ENCODE data around the gene MYO5C. TPM values are rescaled to one million over a fixed set of nuclear protein-coding genes. Genes with fewer than 3 reads are reported as not detected.

Gene MYO5C
- total RNA-seq, 6 donors from 2014 or later = 59.9 to 128 (median 84.5) TPM

DNA sequence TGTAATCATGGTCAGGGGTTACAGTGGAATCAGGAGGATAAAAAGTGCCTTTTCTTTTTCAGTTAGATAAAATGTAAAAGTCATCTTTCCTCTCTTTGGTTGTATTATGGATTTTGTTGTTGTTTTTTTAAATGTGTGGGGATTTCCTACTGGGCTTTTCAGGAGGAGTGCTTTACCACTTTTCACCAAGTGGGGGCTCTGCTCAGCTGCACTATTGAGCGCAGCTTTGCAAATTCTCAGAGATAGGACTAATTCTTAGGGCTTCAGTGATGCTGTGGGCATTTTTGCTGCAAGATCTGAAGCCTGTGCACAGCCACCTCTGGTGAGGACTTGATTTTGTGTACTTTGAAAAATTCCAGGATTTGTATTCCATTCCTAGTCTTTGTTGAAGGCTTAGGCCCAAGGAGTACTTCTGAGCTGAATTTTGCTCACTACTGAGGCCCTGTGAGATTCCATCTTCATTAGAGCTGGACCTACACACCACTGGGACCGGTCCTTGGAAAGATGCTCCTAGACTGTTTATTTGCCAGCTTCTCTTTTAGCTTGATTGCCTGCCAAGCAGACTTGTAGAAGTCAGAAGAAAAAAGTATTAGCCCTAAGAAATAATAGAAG, 111.9 kb downstream of the MYO5C start:
- no peak overlapping the region for H3K27ac ChIP-seq
- DNase-seq (no peak), ATAC-seq (ENCODE audit: low FRiP score in 2 of 2) (no peak)
- H3K27me3 ChIP-seq = no peaks in the 10 kb centered on the region
- H3K36me3 ChIP-seq = no peaks in the 10 kb centered on the region
- TF ChIP-seq, protein P1, sequence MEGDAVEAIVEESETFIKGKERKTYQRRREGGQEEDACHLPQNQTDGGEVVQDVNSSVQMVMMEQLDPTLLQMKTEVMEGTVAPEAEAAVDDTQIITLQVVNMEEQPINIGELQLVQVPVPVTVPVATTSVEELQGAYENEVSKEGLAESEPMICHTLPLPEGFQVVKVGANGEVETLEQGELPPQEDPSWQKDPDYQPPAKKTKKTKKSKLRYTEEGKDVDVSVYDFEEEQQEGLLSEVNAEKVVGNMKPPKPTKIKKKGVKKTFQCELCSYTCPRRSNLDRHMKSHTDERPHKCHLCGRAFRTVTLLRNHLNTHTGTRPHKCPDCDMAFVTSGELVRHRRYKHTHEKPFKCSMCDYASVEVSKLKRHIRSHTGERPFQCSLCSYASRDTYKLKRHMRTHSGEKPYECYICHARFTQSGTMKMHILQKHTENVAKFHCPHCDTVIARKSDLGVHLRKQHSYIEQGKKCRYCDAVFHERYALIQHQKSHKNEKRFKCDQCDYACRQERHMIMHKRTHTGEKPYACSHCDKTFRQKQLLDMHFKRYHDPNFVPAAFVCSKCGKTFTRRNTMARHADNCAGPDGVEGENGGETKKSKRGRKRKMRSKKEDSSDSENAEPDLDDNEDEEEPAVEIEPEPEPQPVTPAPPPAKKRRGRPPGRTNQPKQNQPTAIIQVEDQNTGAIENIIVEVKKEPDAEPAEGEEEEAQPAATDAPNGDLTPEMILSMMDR (IDR thresholded peaks at IDR 0.05) = peak in 5 of 6 experiments; percentile 13 to 64 (median 27)
- TF ChIP-seq POLR2AphosphoS5 (IDR thresholded peaks at IDR 0.05) = no peak
- WGBS, 2 donors = 65 to 71% methylated on average over 2 of the region's 2 CpGs
- no peak overlapping the region for H3K4me3 ChIP-seq
- H3K9me3 ChIP-seq = no peaks in the 10 kb centered on the region
- H3K4me1 ChIP-seq = peaks cover 4 to 15% (median 11%) of the 10 kb centered on the region in 4 donors

DNA sequence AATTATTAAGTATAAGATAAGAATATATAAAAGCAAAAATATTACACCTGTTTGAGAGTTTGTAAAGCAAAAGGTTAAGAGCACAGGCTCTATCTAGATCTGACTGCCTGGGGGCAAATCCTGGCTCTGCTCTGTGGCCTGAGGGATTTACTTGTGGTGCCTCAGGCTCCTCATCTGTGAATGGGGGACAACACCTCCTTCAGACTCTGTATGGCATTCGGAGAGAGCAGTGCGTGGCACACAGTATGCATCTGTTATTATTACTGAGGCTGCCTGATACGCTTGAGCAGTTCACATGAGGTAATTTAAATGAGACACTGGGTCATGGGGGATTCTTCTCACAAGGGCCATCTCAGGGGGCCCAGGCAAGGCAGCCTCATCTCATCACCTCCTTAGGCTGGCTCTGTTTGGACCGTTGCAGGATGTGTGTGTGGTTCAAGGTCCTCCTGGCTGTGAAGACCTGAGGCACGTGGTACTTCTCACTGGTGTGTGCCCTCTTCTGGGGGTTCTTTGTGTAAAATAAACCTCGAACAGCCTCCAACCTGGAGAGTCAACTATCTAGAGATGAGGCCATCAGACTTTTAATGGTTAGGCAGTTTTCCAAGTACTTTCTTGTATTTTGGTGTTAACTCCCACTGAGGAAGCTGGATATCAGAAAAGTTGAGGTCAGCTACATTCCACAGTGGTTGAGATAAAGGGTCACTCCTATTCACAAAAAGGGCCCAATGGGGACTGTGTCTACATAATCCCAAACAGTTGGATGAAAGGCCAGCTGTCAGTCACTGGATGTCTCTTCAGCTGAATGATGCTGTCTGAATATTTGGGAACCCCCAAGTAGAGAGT, 113.4 kb downstream of the MYO5C start:
- DNase-seq = no peak
- Histone ChIP-seq H3K9me3 (no peaks in the 10 kb centered on the region), H3K27ac (no peak overlapping the region), H3K36me3 (no peaks in the 10 kb centered on the region), H3K27me3 (no peaks in the 10 kb centered on the region), H3K4me1 (peaks cover 6 to 17% (median 13%) of the 10 kb centered on the region in 4 donors), H3K4me3 (no peak overlapping the region)
- WGBS, 2 donors = 83 to 92% methylated on average over 6 of the region's 6 CpGs
- TF ChIP-seq, protein P1 (IDR thresholded peaks at IDR 0.05) = no peak
- TF ChIP-seq POLR2AphosphoS5 (IDR thresholded peaks at IDR 0.05) = no peak
- TF ChIP-seq EP300 (IDR thresholded peaks at IDR 0.05) = no peak
- TF ChIP-seq POLR2A (IDR thresholded peaks at IDR 0.05) = no peak
- no peak for ATAC-seq (ENCODE audit: low FRiP score in 2 of 2)

DNA sequence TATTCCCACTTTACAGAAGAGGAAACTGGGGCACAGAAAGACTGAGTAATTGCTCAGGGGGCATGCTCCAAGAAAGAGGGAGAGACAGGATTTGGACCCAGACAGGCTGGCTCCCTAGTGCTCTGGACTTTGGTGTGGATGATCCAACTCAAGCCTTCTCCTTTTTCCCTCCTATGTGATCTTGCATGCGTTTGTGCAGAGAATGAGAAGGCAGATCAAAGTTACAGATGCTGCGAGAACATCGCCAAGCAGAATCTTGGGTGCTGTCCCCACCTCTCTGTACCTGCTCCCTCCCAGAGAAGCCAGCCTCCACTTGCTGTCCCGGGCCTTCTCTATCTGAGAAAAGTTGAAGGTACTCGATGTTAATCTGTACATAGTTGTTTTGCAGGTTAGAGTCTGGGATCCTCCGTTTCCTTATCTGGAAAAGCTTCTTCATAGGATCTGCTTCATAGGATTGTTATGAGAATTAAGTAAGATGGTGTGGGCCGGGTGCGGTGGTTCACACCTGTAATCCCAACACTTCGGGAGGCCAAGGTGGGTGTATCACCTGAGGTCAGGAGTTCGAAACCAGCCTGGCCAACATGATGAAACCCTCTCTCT, 114.7 kb downstream of the MYO5C start:
- Histone ChIP-seq H3K27ac (peak overlapping the region in 1 of 4 donors; percentile 91), H3K4me1 (peaks cover 6 to 17% (median 13%) of the 10 kb centered on the region in 4 donors), H3K27me3 (no peaks in the 10 kb centered on the region), H3K36me3 (no peaks in the 10 kb centered on the region), H3K9me3 (no peaks in the 10 kb centered on the region), H3K4me3 (peak overlapping the region in 1 of 4 donors; percentile 92)
- ATAC-seq (ENCODE audit: low FRiP score in 2 of 2) (no peak), DNase-seq (no peak)
- TF ChIP-seq POLR2AphosphoS5 (IDR thresholded peaks at IDR 0.05) (no peak), POLR2A (IDR thresholded peaks at IDR 0.05) (no peak), EP300 (IDR thresholded peaks at IDR 0.05) (no peak)
- TF ChIP-seq, protein P1 (IDR thresholded peaks at IDR 0.05) = no peak
- 83 to 85% methylated on average over 10 of the region's 10 CpGs for WGBS, 2 donors

DNA sequence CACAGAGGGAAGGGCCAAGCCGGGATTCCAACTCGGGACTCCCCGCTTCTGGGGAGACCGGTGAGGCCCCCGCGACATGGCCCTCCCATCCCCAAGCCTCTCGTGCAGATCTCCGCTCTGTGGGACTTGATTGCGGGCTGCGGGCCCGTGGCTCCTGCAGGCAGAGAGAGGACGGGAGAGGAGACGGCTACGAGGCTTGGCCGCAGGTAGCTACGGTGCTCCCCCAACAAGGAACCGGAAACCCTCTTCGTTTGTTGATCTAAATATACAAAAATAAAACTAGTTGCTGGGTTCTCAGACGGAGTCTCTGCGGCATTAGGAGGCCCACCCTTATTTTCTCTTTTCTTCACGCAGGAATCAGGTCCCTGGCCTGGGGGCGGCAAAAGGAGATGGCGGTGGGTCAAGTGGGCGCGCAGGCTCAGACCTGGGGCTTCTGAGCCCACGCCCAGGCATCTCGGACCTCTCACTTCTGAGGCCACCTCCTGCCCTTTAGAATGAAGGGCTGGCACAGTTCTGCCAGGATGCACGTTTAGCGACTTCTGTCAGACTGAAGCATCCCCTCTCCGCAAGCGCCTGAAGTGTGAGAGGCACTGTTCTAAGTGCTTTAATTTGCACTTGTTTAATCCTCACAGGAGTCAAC, 115.3 kb downstream of the MYO5C start:
- Histone ChIP-seq H3K27ac (peak overlapping the region; percentile 75 to 91 (median 83)), H3K4me3 (peak overlapping the region; percentile 54 to 92 (median 80)), H3K4me1 (peaks cover 6 to 17% (median 13%) of the 10 kb centered on the region in 4 donors), H3K36me3 (no peaks in the 10 kb centered on the region), H3K9me3 (no peaks in the 10 kb centered on the region), H3K27me3 (no peaks in the 10 kb centered on the region)
- DNase-seq = peak in 1 of 2 donors; percentile 61
- peak in 1 of 2 donors; percentile 15 for ATAC-seq (ENCODE audit: low FRiP score in 2 of 2)
- TF ChIP-seq EP300 (IDR thresholded peaks at IDR 0.05) = no peak
- no peak for TF ChIP-seq POLR2AphosphoS5 (IDR thresholded peaks at IDR 0.05)
- TF ChIP-seq, protein P1 (IDR thresholded peaks at IDR 0.05) = no peak
- TF ChIP-seq POLR2A (IDR thresholded peaks at IDR 0.05) = no peak
- 6 to 7% methylated on average over 19 to 31 of the region's 31 CpGs for WGBS, 2 donors

Data from upper lobe of left lung (tissue), 6 donors.